Muscle of back (tissue), 11 donors: ENCODE measurements around the gene TBC1D5. TPM values are rescaled to one million over a fixed set of nuclear protein-coding genes. Genes with fewer than 3 reads are reported as not detected.

Experiments
- DNase-seq, 3 donors: peaks; one replicate each; pipeline versions ENCODE4 v3.0.0 to v3.0.0-alpha.2; 2013
- polyA plus RNA-seq, 10 donors: library from polyadenylated mRNA; unstranded; fragments of 120-200 nt; gene quantifications; one replicate each; pipeline ENCODE4 v1.2.1, GENCODE V29; 2013; ENCODE audit not compliant: insufficient read length in 10 of 10

The TBC1D5 gene
- polyA plus RNA-seq, 10 donors: 25.5 to 37.7 (median 32.2) TPM

- no peak for DNase-seq
These were observed 510.7 kb downstream of the TBC1D5 start for GRCh38 chr3:17231537-17232261.

- no peak for DNase-seq
These were observed 515.0 kb downstream of the TBC1D5 start for GRCh38 chr3:17227472-17227871.

GRCh38 chr3:17221529-17221928, 520.9 kb downstream of the TBC1D5 start:
- DNase-seq: no peak

GRCh38 chr3:17219593-17219992, 522.8 kb downstream of the TBC1D5 start:
- DNase-seq: no peak

GRCh38 chr3:17218587-17218986, 523.8 kb downstream of the TBC1D5 start:
- no peak for DNase-seq

GRCh38 chr3:17217588-17217987, 524.8 kb downstream of the TBC1D5 start:
- DNase-seq: no peak

GRCh38 chr3:17213102-17213501, 529.3 kb downstream of the TBC1D5 start:
- DNase-seq: no peak

GRCh38 chr3:17207979-17208378, 534.5 kb downstream of the TBC1D5 start:
- no peak for DNase-seq

GRCh38 chr3:17207019-17207418, 535.4 kb downstream of the TBC1D5 start:
- DNase-seq: no peak

- DNase-seq: no peak
These were observed 538.3 kb downstream of the TBC1D5 start for GRCh38 chr3:17204049-17204650.

- DNase-seq: no peak
These were observed 540.9 kb downstream of the TBC1D5 start for GRCh38 chr3:17201538-17201937.

GRCh38 chr3:17195856-17196604, 546.4 kb downstream of the TBC1D5 start:
- DNase-seq: peak in 1 of 3 donors; percentile 35

GRCh38 chr3:17195192-17195611, 547.2 kb downstream of the TBC1D5 start:
- DNase-seq: peak in 2 of 3 donors; percentile 11 to 46

GRCh38 chr3:17194116-17194515, 548.3 kb downstream of the TBC1D5 start:
- DNase-seq: no peak

GRCh38 chr3:17192995-17193394, 549.4 kb downstream of the TBC1D5 start:
- no peak for DNase-seq

- peak in 1 of 3 donors; percentile 29 for DNase-seq
These were observed 551.9 kb downstream of the TBC1D5 start for GRCh38 chr3:17190353-17191078.

GRCh38 chr3:17188378-17188777, 554.1 kb downstream of the TBC1D5 start:
- no peak for DNase-seq

GRCh38 chr3:17187589-17188184, 554.7 kb downstream of the TBC1D5 start:
- DNase-seq: no peak

- no peak for DNase-seq
These were observed 558.4 kb downstream of the TBC1D5 start for GRCh38 chr3:17183951-17184550.

- no peak for DNase-seq
These were observed 560.3 kb downstream of the TBC1D5 start for GRCh38 chr3:17182166-17182565.

- no peak for DNase-seq
These were observed 561.0 kb downstream of the TBC1D5 start for GRCh38 chr3:17181413-17181907.
